H1 (cell line): ENCODE results near the gene TBC1D22A. TPM values are rescaled to one million over a fixed set of nuclear protein-coding genes. Genes with fewer than 3 reads are reported as not detected.

Experiments used
- CTCF ChIA-PET: fragments of 300-600 bp; sonication (Branson Sonifier 250); formaldehyde crosslinking; loops from one replicate; lab custom pipeline; 2021; ENCODE audit not compliant: partially characterized antibody; lab: Charles Lee
- POLR2A ChIA-PET: fragments of 300-600 bp; sonication (Branson Sonifier 250); formaldehyde crosslinking; loops from one replicate; lab custom pipeline; 2021; ENCODE audit warnings: inconsistent platforms; ENCODE audit not compliant: partially characterized antibody; lab: Charles Lee
- DNase-seq, 2 experiments: peaks; one replicate each; pipeline versions ENCODE4 v3.0.0 to v3.0.0-alpha.2; 2010 to 2022; ENCODE audit warnings: low spot score in 2 of 2, low read depth in 1 of 2, mixed read lengths in 1 of 2
- FAIRE-seq: peaks from 2 replicates; lab custom pipeline; 2011; peaks lifted over from hg19 to GRCh38; lab: Jason Lieb, UNC
- H2AFZ ChIP-seq: 2 replicates; pipeline ENCODE4 v1.8.1; 2012; ENCODE audit warnings: low read length, inconsistent platforms
- H2AK5ac ChIP-seq: 2 replicates; pipeline ENCODE4 v1.6.1; 2013; ENCODE audit warnings: low read depth, low read length
- H2BK120ac ChIP-seq: replicated peaks from 2 replicates; pipeline ENCODE3; 2013; ENCODE audit warnings: low read depth, low read length, inconsistent platforms
- H2BK12ac ChIP-seq: 2 replicates; pipeline ENCODE4 v1.6.1; 2013; ENCODE audit warnings: low read depth, low read length
- H2BK15ac ChIP-seq: 2 replicates; pipeline ENCODE4 v1.6.1; 2013; ENCODE audit warnings: low read length
- H2BK20ac ChIP-seq: 2 replicates; pipeline ENCODE4 v1.6.1; 2013; ENCODE audit warnings: low read length
- H2BK5ac ChIP-seq: 2 replicates; pipeline ENCODE4 v1.6.1; 2013; ENCODE audit warnings: low read depth, low read length
- H3K14ac ChIP-seq: 2 replicates; pipeline ENCODE4 v1.6.1; 2013; ENCODE audit warnings: inconsistent platforms; ENCODE audit not compliant: insufficient read length
- H3K18ac ChIP-seq: 2 replicates; pipeline ENCODE4 v1.6.1; 2013; ENCODE audit warnings: low read length; ENCODE audit errors: extremely low read depth
- H3K23ac ChIP-seq: 2 replicates; pipeline ENCODE4 v1.6.1; 2013; ENCODE audit warnings: inconsistent platforms; ENCODE audit not compliant: insufficient read length
- H3K23me2 ChIP-seq: 2 replicates; pipeline ENCODE4 v1.6.1; 2013; ENCODE audit warnings: low read depth, low read length
- H3K27ac ChIP-seq: 2 replicates; pipeline ENCODE4 v1.6.1; 2011; ENCODE audit warnings: low read depth, low read length, inconsistent platforms
- H3K27me3 ChIP-seq, 4 experiments: replicated peaks in 1 of 4; 1 replicate in 1 of 4; 2 replicates in 3 of 4; pipeline versions ENCODE4 v1.6.1 to v1.8.1; 2011 to 2013; ENCODE audit warnings: low read length in 3 of 4, mild to moderate bottlenecking in 3 of 4, inconsistent platforms in 2 of 4, mixed read lengths in 2 of 4, moderate library complexity in 1 of 4; ENCODE audit not compliant: control insufficient read depth in 3 of 4, insufficient read depth in 3 of 4; ENCODE audit errors: extremely low read depth in 1 of 4
- H3K36me3 ChIP-seq, 4 experiments: 2 replicates each; pipeline versions ENCODE4 v1.6.1 to v1.8.1; 2011 to 2013; ENCODE audit warnings: mild to moderate bottlenecking in 4 of 4, low read length in 3 of 4, moderate library complexity in 2 of 4, control low read depth in 1 of 4, inconsistent platforms in 1 of 4; ENCODE audit not compliant: insufficient read depth in 4 of 4, control insufficient read depth in 2 of 4
- H3K4ac ChIP-seq: replicated peaks from 2 replicates; pipeline ENCODE3; 2013; ENCODE audit warnings: low read length, low read depth, mixed read lengths, inconsistent platforms; ENCODE audit not compliant: insufficient read length
- H3K4me1 ChIP-seq, 4 experiments: replicated peaks in 1 of 4; 1 replicate in 1 of 4; 2 replicates in 3 of 4; pipeline versions ENCODE4 v1.6.1 to v1.8.1; 2011 to 2013; ENCODE audit warnings: low read length in 3 of 4, inconsistent platforms in 2 of 4, mixed read lengths in 1 of 4; ENCODE audit not compliant: insufficient read depth in 4 of 4, control insufficient read depth in 3 of 4
- H3K4me2 ChIP-seq, 2 experiments: 2 replicates each; pipeline versions ENCODE4 v1.6.1 to v1.8.1; 2011 to 2013; ENCODE audit warnings: low read depth in 2 of 2, low read length in 2 of 2, control low read depth in 1 of 2, inconsistent platforms in 1 of 2, mild to moderate bottlenecking in 1 of 2; ENCODE audit not compliant: insufficient read depth in 1 of 2
- H3K4me3 ChIP-seq, 4 experiments: fragments of 200-600, 300-600 bp in 1 of 4; sonication (generic), shearing (Covaris generic), sonication (Bioruptor Twin) in 1 of 4; 2 replicates each; pipeline versions ENCODE4 v1.5.1 to v1.8.1; 2011 to 2016; ENCODE audit warnings: low read length in 4 of 4, low read depth in 3 of 4, control low read depth in 2 of 4, inconsistent platforms in 2 of 4, mild to moderate bottlenecking in 2 of 4, mixed read lengths in 1 of 4, moderate library complexity in 1 of 4; ENCODE audit not compliant: insufficient read depth in 2 of 4; ENCODE audit errors: extremely low read depth in 1 of 4
- H3K56ac ChIP-seq: replicated peaks from 2 replicates; pipeline ENCODE3; 2013; ENCODE audit warnings: low read depth, mild to moderate bottlenecking, mixed read lengths, low read length, inconsistent platforms; ENCODE audit not compliant: insufficient read length
- H3K79me1 ChIP-seq: 2 replicates; pipeline ENCODE4 v1.6.1; 2013; ENCODE audit warnings: low read depth, low read length, control low read depth
- H3K79me2 ChIP-seq, 2 experiments: 2 replicates each; pipeline versions ENCODE4 v1.6.1 to v1.8.1; 2012 to 2013; ENCODE audit warnings: low read length in 2 of 2, mild to moderate bottlenecking in 2 of 2, inconsistent platforms in 1 of 2; ENCODE audit not compliant: insufficient read depth in 2 of 2, control insufficient read depth in 1 of 2
- H3K9ac ChIP-seq, 4 experiments: replicated peaks in 1 of 4; 1 replicate in 1 of 4; 2 replicates in 3 of 4; pipeline versions ENCODE4 v1.6.1 to v1.8.1; 2011 to 2013; ENCODE audit warnings: low read depth in 3 of 4, low read length in 3 of 4, control low read depth in 2 of 4, mild to moderate bottlenecking in 2 of 4, moderate library complexity in 2 of 4, inconsistent platforms in 1 of 4; ENCODE audit errors: extremely low read depth in 1 of 4
- H3K9me3 ChIP-seq, 2 experiments: 2 replicates each; pipeline versions ENCODE4 v1.6.1 to v1.8.1; 2012 to 2013; ENCODE audit warnings: mild to moderate bottlenecking in 2 of 2, moderate library complexity in 2 of 2, control low read depth in 1 of 2, inconsistent platforms in 1 of 2, low read depth in 1 of 2, low read length in 1 of 2, mixed read lengths in 1 of 2; ENCODE audit not compliant: insufficient read depth in 2 of 2
- H4K20me1 ChIP-seq, 2 experiments: replicated peaks in 1 of 2; 2 replicates each; pipeline versions ENCODE3 to v1.8.1; 2011 to 2013; ENCODE audit warnings: inconsistent platforms in 2 of 2, low read length in 2 of 2, mild to moderate bottlenecking in 1 of 2; ENCODE audit not compliant: insufficient read depth in 2 of 2, control insufficient read depth in 1 of 2
- H4K5ac ChIP-seq: 2 replicates; pipeline ENCODE4 v1.6.1; 2013; ENCODE audit warnings: low read length, low read depth, mixed read lengths, inconsistent platforms; ENCODE audit not compliant: insufficient read length
- H4K8ac ChIP-seq: 2 replicates; pipeline ENCODE4 v1.8.0; 2013; ENCODE audit warnings: mild to moderate bottlenecking, moderate library complexity, low read length, inconsistent platforms; ENCODE audit not compliant: insufficient read depth; ENCODE audit errors: extremely low read depth
- H4K91ac ChIP-seq: replicated peaks from 2 replicates; pipeline ENCODE3; 2013; ENCODE audit warnings: low read length, mixed read lengths, inconsistent platforms; ENCODE audit not compliant: insufficient read length
- ATF3 ChIP-seq: IDR thresholded peaks from 2 replicates; pipeline ENCODE4 v1.6.1; 2011; ENCODE audit warnings: low read depth, mild to moderate bottlenecking, low read length; ENCODE audit not compliant: insufficient read depth
- BCL11A ChIP-seq, 2 experiments: IDR thresholded peaks; one replicate each; pipeline ENCODE4 v1.6.1; 2011; ENCODE audit warnings: low read depth in 2 of 2, low read length in 2 of 2, mild to moderate bottlenecking in 2 of 2
- E2F6 ChIP-seq: IDR thresholded peaks from 2 replicates; pipeline ENCODE4 v1.6.1; 2012; ENCODE audit warnings: inconsistent platforms
- EGR1 ChIP-seq: IDR thresholded peaks from 2 replicates; pipeline ENCODE4 v1.6.1; 2011; ENCODE audit warnings: low read depth, low read length, borderline replicate concordance
- EP300 ChIP-seq, 2 experiments: IDR thresholded peaks; 1 replicate in 1 of 2; 2 replicates in 1 of 2; pipeline ENCODE4 v1.6.1; 2011 to 2012; ENCODE audit warnings: low read depth in 2 of 2, low read length in 2 of 2, mild to moderate bottlenecking in 2 of 2, borderline replicate concordance in 1 of 2, inconsistent platforms in 1 of 2, moderate library complexity in 1 of 2
- KDM1A ChIP-seq: fragments of 200-600, 300-600 bp; sonication (generic); IDR thresholded peaks from 2 replicates; pipeline ENCODE4 v1.7.1; 2016; ENCODE audit warnings: mild to moderate bottlenecking, low read length, borderline replicate concordance
- MAX ChIP-seq: IDR thresholded peaks from 2 replicates; pipeline ENCODE4 v1.6.1; 2012; ENCODE audit warnings: inconsistent platforms
- SAP30 ChIP-seq: fragments of 300-600 bp; sonication (generic); IDR thresholded peaks from 2 replicates; pipeline ENCODE4 v1.7.1; 2012; ENCODE audit warnings: low read length, moderate library complexity, mild to moderate bottlenecking, inconsistent platforms; ENCODE audit not compliant: insufficient read depth, insufficient replicate concordance
- SP4 ChIP-seq: IDR thresholded peaks from 2 replicates; pipeline ENCODE4 v1.6.1; 2012; ENCODE audit warnings: low read length, inconsistent platforms
- YY1 ChIP-seq: IDR thresholded peaks from 2 replicates; pipeline ENCODE4 v1.6.1; 2011; ENCODE audit warnings: low read depth, mild to moderate bottlenecking, low read length
- WGBS, 2 experiments: shearing (Covaris generic) in 1 of 2; methylation state at CpG; one replicate each; pipeline versions ENCODE4 v1.1.6 to v1.1.7; 2013 to 2015; ENCODE audit warnings: low lambda C conversion rate in 2 of 2, mixed read lengths in 2 of 2, inconsistent platforms in 1 of 2, low coverage in 1 of 2, missing lambda C conversion rate in 1 of 2; ENCODE audit not compliant: insufficient replicate concordance in 2 of 2, insufficient coverage in 1 of 2, insufficient read length in 1 of 2; ENCODE audit errors: extremely low coverage in 1 of 2, missing lambda C conversion rate in 1 of 2; 5-methylcytosine and 5-hydroxymethylcytosine counted together
- polyA plus RNA-seq, 7 experiments: library from polyadenylated mRNA; depleted of rRNA in 3 of 7; stranded (reverse) in 5 of 7; unstranded in 2 of 7; fragments of >200 nt in 5 of 7; fragments of 200-250 nt in 2 of 7; gene quantifications; 1 replicate in 5 of 7; 2 replicates in 1 of 7; 4 replicates in 1 of 7; pipeline versions ENCODE4 v1.2.1 to v1.2.3, GENCODE V29; 2011 to 2013; ENCODE audit warnings: missing spikeins in 2 of 7, mixed read lengths in 2 of 7
- total RNA-seq: library from RNA; stranded (reverse); fragmentation: NEBNext Ultra II Directional; extraction: Animal tissue kit (Norgen Biotek cat#: 25700); gene quantifications from 2 replicates; pipeline ENCODE4 v1.2.1, GENCODE V29; 2021

The TBC1D22A gene
- total and polyA plus RNA-seq, 2 of the 8 experiments (the other 6 are each of a cell fraction or from before 2014, with no cell fraction given), result 11.9 to 18.4 TPM

- no peak overlapping the region for H3K56ac ChIP-seq
- H3K9me3 ChIP-seq, result no peaks in the 10 kb centered on the region
- CTCF ChIA-PET, result interaction anchor here (1.8 kb wide), 1 partner anchor 10 kb away, joined by 4 read pairs; no protein-coding TSS in a partner anchor
- no peak overlapping the region for H2BK5ac ChIP-seq
- no peak overlapping the region for H2AFZ ChIP-seq
- peaks cover 0 to 6% of the 10 kb centered on the region in 2 experiments; a peak in 1 of 4 replicates for H3K79me2 ChIP-seq
- WGBS, 2 experiments, result 94% methylated on average over 17 of the region's 17 CpGs; no CpG with 5 or more reads in 1 of the 2 experiments
- H3K9ac ChIP-seq, result no peak overlapping the region
- no peak overlapping the region for H2BK12ac ChIP-seq
- no peak overlapping the region for H3K14ac ChIP-seq
- H3K18ac ChIP-seq, result no peak overlapping the region
- no peak overlapping the region for H4K91ac ChIP-seq
- no peak overlapping the region for H2AK5ac ChIP-seq
- H2BK20ac ChIP-seq, result no peak overlapping the region
- peaks cover 6% of the 10 kb centered on the region for H3K79me1 ChIP-seq
- H4K20me1 ChIP-seq, result peaks cover 8 to 10% of the 10 kb centered on the region in 2 experiments
- H3K23me2 ChIP-seq, result 0 out of 2 replicates have a peak, but pooled peaks cover 1% of the 10 kb centered on the region
- FAIRE-seq (no peak), DNase-seq (no peak)
- no peak for TF ChIP-seq EP300 (IDR thresholded peaks at IDR 0.05; ENCODE audit: borderline replicate concordance in 1 of 2, low read depth in 2 of 2, low read length in 2 of 2)
- no peak for TF ChIP-seq YY1
- no peak for TF ChIP-seq SP4
- no peak for TF ChIP-seq ATF3
- TF ChIP-seq E2F6, result no peak
- no peak for TF ChIP-seq MAX
- TF ChIP-seq BCL11A (IDR thresholded peaks at IDR 0.05; ENCODE audit: low read depth in 2 of 2, low read length in 2 of 2), result no peak
- TF ChIP-seq KDM1A, result no peak
- TF ChIP-seq EGR1, result no peak
- TF ChIP-seq SAP30, result no peak
- no peak overlapping the region for H4K5ac ChIP-seq
- H2BK120ac ChIP-seq, result no peak overlapping the region
- H3K36me3 ChIP-seq, result no peaks in the 10 kb centered on the region; a peak in 1 of 8 replicates
- no peak overlapping the region for H3K4me2 ChIP-seq
- no peak overlapping the region for H4K8ac ChIP-seq
- no peak overlapping the region for H2BK15ac ChIP-seq
- POLR2A ChIA-PET, result no interaction called here
- H3K4ac ChIP-seq, result no peak overlapping the region
- no peak overlapping the region for H3K27ac ChIP-seq
- peaks cover 0 to 2% (median 2%) of the 10 kb centered on the region in 4 experiments; a peak in 1 of 7 replicates for H3K4me1 ChIP-seq
- no peaks in the 10 kb centered on the region for H3K27me3 ChIP-seq
- H3K23ac ChIP-seq, result no peak overlapping the region
- no peak overlapping the region for H3K4me3 ChIP-seq
Observed at GRCh38 chr22:46809153-46809885, 46.9 kb downstream of the TBC1D22A start.
